ENCODE results near the gene P3H3.
A peak's percentile ranks its signal among the peaks of the same experiment; 100 is the strongest.
"Not testable (repeated sequence)": the region's sequence is repeated elsewhere in the genome, so short reads cannot be mapped to it uniquely, and the experiment has no call there.

Gene P3H3

DNA sequence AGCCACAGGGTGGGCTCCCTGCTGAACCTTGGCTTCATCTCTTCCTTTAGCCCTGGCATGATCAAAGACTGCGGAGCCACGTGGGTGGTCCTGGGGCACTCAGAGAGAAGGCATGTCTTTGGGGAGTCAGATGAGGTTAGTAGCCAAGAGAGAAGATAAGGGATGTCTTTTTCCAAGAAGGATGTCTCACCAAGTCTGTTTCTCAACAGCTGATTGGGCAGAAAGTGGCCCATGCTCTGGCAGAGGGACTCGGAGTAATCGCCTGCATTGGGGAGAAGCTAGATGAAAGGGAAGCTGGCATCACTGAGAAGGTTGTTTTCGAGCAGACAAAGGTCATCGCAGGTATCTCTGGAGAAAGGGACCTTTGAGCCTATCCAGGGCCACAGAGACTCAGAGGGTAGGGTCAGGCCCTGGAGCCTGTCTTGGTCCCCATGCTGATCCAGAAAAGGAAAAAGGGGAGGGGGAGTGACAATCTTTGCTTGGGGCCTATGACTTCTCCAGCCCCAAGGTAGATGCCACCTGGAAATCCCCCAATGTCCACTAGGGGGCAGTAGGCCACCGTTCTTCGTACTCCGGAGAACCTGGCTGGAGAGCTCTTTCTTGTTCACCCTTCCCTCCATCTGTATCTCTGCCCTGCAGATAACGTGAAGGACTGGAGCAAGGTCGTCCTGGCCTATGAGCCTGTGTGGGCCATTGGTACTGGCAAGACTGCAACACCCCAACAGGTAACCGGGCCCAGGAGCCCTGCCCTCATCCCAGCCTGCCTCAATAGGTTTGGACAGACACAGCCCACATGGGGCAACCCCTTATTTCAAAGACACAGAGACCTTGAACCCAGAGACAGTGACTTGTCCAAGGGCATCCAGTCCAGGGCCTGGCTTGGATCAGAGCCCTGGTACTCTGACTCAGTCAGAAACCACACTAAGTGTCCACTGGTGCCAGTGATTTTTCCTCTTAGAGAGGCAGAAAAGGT is 41.1 kb downstream of the P3H3 start:
- peak; percentile 87 for DNase-seq

DNA sequence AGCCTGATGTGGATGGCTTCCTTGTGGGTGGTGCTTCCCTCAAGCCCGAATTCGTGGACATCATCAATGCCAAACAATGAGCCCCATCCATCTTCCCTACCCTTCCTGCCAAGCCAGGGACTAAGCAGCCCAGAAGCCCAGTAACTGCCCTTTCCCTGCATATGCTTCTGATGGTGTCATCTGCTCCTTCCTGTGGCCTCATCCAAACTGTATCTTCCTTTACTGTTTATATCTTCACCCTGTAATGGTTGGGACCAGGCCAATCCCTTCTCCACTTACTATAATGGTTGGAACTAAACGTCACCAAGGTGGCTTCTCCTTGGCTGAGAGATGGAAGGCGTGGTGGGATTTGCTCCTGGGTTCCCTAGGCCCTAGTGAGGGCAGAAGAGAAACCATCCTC is 42.1 kb downstream of the P3H3 start:
- not testable (repeated sequence) for DNase-seq

DNA sequence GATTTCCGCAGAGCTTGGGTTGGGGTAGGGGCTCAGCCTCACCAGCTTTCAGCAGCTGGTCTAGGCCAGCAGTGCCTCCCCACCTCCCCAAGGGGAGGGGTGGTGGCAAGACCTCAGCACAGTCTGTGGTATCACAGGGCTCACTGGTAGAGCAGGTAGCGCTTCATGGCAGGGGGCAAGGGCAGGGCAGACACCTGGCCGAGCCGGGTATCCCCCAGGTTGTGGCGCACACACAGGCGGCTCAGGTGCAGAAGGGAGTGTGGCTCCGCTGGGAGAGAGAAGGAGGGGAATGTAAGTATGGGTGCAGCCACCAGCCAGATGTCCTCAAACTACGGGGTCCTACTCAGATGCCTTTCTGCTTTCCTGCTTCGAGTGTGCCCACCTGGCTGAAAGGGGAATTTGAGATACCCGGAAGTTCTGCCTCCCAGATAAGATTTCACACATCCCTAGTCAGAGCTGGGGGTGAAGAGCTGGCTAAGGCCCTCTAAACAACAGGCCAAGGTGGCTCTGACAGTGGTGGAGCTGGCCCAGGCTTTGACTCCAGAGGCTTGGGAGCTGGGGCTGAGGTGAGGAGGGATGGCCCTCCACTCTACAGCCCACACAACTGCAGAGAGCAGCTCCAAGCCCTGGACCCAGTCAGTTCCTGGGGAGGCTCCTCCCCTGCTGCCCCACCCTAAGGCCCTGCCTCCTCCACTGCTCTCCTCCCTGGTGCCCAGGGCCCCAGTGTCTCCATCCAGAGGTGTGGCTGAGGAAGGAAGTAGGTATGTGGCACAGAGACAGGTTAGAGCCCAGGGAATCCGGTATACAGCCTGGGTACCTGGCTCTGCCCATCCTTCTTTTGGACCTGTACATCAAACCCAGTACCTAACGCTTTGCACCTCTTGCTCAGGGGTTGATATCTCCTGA is 43.1 kb downstream of the P3H3 start:
- DNase-seq, result peak; percentile 34

DNA sequence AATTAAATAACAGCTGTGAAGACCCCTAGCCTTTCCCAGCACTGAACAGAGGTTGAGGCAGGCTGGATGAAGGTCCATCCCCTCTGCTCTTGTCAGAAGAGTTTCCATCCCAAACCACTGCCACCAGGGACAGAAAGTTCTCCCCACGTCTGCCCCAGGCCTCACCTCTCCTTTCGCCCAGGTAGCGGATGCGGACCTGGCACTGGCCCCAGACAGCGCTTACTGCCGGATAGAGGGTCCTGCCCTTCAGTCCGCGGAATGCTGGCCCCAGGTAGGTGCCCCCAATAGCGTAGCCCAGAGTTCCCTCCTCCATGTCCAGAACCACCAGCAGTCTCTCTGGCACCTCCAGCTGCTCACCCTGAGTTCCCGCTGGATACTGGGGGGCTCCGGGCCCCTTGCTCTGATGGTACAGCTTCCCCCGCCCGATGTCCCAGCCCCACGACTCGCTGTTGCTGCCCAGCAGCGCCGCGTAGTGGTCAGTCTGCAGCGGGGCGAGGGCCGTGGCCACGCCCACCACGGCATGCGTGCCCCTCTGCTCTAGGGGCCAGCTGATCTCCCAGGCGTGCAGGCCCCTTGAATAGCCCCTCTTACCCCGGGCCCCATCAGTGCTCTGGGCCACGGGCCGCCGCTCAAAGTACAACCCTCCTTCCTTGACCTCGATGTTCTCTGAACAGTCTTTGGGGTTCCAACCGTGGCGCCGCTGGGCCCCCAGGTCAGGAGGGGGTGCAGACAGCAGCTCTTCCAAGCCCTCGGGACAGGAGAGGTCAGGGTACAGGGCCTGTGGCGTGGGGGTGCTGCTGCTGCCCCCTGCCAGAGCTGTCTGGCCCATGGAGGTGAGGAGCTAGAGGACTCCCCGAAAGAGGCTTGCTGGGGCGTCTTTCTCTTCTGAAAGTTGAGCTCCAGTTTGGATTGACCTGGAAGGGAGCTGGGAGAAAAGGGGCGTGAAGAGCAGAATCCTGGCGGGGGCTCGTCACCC is 44.2 kb downstream of the P3H3 start:
- DNase-seq, result peak; percentile 87

DNA sequence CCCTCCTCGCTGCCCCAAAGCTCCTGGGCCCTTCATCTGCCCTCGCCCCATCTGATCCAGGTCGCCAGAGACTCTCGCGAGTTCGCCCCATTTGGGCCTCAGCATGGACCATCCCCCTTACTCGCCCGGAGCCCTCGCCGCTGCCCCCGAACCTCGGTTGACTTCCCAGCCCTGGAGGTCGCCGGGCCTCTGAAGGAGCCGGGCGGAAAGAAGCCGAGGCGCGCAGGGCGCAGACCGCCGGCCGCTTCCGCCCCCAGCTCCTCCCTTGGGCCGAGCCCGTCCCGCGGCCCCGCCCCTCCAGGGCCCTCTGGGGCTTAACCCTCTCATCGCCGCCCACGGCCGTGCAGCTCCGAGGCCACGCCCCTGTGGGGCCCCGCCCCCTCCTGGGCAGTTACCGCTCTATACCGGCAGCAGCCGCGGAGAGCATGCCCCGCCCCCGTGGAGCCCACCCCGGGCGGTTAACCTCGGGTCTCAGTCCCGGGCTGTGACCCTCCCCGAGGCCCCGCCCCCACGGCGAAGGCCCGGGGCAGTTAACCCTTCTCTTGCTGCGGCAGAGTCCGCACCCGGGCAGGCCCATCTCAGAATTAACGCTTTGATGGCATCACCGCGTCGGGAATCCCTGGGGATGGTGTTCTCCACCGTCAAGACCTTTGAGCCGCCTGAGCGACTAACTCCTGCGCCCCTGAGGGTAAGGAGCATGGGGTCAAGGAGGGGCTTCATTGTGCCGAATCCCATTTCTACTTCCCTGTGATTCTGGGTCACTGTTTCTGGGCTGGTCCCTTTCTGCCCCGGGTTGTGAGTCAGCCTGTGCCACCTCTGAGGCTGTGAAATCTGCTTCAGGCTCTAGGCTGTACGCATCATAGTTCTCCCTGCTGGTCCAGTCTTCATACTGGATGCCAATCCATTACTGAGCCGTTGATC is 45.1 kb downstream of the P3H3 start, which contains the start of gene SPSB2:
Gene SPSB2, minus strand, starts transcription at position 210 of the 921 bp plus-strand sequence. CDS start 402 bp downstream, outside the sequence.
- peak; percentile 100 for DNase-seq

DNA sequence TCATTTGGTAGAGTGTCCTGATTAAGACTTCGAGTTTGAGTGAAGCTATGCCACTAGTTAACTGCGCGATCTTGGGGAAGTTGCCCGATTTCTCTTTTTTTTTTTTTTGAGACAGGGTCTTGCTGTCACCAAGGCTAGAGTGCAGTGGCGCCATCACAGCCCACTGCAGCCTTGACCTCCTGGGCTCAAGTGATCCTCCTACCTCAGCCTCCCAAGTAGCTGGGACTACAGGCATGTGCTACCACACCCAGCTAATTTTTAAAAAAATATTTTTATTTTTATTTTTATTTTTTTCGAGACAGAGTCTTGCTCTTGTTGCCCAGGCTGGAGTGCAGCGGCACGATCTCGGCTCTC is 45.8 kb downstream of the P3H3 start:
- not testable (repeated sequence) for DNase-seq

DNA sequence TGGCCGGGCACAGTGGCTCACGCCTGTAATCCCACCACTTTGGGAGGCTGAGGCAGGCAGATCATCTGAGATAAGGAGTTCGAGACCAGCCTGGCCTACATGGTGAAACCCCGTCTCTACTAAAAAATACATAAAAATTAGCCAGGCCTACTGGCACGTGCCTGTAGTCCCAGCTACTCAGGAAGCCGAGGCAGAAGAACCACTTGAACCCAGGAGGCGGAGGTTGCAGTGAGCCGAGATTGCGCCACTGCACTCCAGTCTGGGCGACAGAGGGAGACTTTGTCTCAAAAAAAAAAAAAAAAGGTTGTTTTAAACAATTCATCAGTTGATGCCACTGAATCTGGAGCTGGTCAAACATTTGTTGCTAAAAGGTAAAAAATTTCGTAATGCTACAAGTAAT is 51.6 kb downstream of the P3H3 start:
- not testable (repeated sequence) for DNase-seq

DNA sequence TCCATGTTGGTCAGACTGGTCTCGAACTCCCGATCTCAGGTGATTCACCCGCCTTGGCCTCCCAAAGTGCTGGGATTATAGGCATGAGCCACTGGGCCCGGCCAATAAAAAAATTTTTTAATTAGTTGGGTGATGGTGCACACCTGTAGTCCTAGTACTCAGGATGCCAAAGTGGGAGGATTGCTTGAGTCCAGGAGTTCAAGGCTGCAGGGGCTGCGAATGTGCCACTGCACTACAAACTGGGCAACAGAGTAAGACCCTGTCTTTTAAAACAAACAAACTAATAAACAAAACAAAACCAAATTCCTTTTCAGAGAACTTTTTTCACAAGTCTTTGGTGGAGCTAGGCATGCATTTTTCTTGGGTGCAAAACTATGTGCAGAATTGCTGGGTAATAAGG is 55.0 kb downstream of the P3H3 start:
- no peak for DNase-seq

DNA sequence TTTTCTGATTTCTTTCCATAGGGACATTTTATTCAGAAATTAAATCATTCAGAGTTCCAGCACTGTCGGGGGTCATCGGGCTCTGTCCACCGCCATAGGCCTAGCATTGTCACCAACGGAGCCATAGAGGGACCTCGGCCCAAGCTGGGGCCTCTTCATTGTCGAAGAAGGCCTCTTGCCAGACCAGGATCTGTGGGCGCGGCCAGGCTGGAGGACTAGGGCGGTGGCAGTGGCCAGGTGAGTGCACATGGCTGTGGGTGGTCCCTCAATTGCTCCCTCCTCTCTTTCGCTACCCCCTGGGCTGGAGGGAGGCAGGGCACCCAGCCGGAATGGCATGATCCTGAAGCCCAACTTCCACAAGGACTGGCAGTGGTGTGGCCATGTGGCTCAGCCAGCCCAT is 55.5 kb downstream of the P3H3 start:
- no peak for DNase-seq

DNA sequence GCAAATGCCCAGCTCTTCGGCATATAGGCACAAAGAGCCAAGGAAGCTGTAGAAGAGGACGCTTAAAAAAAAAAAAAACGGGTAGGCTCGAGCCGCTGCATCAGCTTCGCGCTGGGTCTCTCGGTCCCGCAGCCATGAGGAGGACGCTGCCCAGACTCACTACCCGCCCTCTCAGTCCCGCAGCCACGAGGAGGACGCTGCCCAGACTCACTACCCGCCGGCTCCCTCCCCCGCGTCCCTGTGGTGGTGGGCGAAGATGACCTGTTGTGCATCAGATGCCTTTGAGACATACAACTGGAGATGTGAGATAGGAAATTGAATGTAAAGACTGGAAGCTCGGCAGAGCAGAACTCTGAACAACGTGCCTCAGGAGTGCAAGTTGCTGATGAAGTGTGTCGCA is 56.3 kb downstream of the P3H3 start:
- no peak for DNase-seq

DNA sequence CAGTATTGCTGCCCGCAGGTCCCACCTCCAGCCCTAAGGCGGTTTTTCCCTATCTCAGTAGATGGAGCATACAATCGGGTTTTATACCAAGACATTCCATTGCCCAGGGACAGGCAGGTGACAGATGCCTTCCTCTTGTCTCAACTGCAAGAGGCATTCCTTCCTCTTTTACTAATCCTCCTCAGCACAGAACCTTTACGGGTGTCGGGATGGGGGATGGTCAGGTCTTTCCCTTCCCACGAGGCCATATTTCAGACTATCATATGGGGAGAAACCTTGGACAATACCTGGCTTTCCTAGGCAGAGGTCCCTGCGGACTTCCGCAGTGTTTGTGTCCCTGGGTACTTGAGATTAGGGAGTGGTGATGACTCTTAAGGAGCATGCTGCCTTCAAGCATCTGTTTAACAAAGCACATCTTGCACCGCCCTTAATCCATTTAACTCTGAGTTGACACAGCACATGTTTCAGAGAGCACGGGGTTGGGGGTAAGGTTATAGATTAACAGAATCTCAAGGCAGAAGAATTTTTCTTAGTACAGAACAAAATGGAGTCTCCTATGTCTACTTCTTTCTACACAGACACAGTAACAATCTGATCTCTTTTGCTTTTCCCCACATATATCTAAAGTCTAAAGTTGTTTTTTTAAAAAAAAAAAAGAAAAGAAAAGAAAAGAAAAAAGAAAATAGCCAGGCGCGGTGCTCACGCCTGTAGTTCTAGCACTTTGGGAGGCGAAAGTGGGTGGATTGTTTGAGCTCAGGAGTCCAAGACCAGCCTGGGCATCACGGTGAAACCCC is 58.2 kb downstream of the P3H3 start:
- not testable (repeated sequence) for DNase-seq

DNA sequence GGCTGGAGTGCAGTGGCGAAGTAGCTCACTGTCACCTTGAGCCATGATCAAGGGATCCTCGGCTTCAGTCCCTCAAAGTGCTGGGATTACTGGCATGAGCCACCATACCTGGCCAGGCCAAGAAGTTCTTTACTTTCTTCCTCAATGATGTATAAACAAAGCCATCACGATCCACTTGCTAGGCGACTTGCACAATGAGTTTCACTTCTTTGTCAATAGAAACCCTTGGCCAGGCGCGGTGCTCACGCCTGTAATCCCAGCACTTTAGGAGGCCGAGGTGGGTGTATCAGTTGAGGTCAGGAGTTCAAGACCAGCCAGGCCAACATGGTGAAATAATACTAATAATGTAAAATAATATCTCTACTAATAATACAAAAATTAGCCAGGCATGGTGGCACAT is 59.3 kb downstream of the P3H3 start:
- DNase-seq, result no peak

DNA sequence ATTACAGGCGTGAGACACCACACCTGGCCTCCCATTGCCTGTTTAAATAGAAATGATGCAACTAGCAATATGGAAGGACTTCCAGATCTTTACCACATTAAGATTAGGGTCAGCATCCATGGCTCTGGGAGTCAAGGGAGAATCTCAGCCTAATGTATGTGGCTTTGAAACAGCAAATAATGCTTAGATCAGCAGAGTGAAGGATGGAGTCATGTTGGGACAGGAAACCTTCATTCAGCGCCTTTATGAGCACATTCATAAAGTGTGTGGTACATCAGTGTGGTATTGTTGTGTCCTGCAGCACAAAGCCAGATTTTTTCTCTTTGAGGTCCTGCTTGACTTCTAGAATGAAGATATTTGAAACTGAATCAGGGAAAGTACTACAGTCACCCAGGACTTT is 60.2 kb downstream of the P3H3 start:
- no peak for DNase-seq

DNA sequence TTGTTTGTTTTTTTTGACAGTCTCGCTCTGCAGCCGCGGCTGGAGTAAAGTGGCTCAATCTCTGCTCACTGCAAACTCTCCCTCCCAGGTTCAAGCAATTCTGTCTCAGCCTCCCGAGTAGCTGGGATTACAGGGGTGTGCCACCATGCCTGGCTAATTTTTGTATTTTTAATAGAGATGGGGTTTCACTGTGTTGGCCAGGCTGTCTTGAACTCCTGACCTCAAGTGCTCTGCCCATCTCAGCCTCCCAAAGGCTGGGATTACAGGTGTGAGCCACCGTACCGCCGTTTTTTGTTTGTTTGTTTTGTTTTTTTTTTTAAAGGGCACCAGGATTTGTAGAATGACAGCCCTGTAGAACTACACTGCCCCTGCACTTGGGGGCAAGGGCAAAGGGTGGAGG is 60.6 kb downstream of the P3H3 start:
- DNase-seq, result not testable (repeated sequence)
